Central memory CD8-positive, alpha-beta T cell (primary cell): ENCODE data around the gene PGM1.

ENCODE experiments used
- ATAC-seq: fragments of 150-1000 bp; cut with Tn5 transposase; replicated peaks from 2 replicates; pipeline ENCODE4 v1.10.0; 2022; ENCODE audit warnings: mild to moderate bottlenecking, moderate FRiP score, moderate number of reproducible peaks; ENCODE audit not compliant: poor library complexity, severe bottlenecking; ENCODE audit errors: extremely low read depth
- DNase-seq, 2 donors: peaks; one replicate each; pipeline ENCODE4 v3.0.0; 2021; ENCODE audit warnings: low spot score in 2 of 2
- H3K27ac Mint-ChIP-seq: one replicate; pipeline ENCODE4 v1.8.0; 2022; ENCODE audit warnings: low read depth, mild to moderate bottlenecking, moderate library complexity, mixed read lengths
- H3K27me3 Mint-ChIP-seq: one replicate; pipeline ENCODE4 v1.8.0; 2022; ENCODE audit warnings: mixed read lengths
- H3K36me3 Mint-ChIP-seq: one replicate; pipeline ENCODE4 v1.8.0; 2022; ENCODE audit warnings: mild to moderate bottlenecking, moderate library complexity, mixed read lengths; ENCODE audit not compliant: insufficient read depth
- H3K4me1 Mint-ChIP-seq: one replicate; pipeline ENCODE4 v1.8.0; 2022; ENCODE audit warnings: mixed read lengths
- H3K4me3 Mint-ChIP-seq: one replicate; pipeline ENCODE4 v1.8.0; 2022; ENCODE audit warnings: mild to moderate bottlenecking, moderate library complexity, mixed read lengths
- H3K9me3 Mint-ChIP-seq: one replicate; pipeline ENCODE4 v1.8.0; 2022; ENCODE audit warnings: mixed read lengths

The PGM1 gene

DNA sequence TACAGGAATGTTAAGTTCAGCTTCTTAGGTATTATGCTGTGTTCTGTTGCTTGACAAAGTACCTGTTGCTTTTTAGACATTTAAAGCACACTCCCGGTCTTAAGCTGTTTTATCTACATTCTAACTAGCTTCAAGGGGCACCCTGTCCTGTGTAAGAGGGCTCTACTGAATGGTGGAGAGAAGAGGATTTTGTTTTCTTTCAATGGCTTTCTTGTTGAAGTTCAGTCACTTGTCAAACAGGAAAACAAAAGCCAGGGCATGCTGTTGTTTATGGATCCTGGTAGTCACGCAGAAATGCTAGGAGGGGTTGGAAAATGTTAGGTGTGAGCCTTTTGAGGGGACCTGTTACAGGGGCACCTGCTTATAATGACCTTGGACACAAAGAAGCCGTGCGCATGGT is 30.7 kb downstream of the PGM1 start:
- no peaks in the 10 kb centered on the region for H3K27me3 Mint-ChIP-seq
- no peak overlapping the region for H3K4me3 Mint-ChIP-seq
- no peaks in the 10 kb centered on the region for H3K9me3 Mint-ChIP-seq
- ATAC-seq: no peak
- no peak for DNase-seq
- peaks cover 31% of the 10 kb centered on the region for H3K4me1 Mint-ChIP-seq
- peaks cover 2% of the 10 kb centered on the region for H3K36me3 Mint-ChIP-seq
- H3K27ac Mint-ChIP-seq: no peak overlapping the region

DNA sequence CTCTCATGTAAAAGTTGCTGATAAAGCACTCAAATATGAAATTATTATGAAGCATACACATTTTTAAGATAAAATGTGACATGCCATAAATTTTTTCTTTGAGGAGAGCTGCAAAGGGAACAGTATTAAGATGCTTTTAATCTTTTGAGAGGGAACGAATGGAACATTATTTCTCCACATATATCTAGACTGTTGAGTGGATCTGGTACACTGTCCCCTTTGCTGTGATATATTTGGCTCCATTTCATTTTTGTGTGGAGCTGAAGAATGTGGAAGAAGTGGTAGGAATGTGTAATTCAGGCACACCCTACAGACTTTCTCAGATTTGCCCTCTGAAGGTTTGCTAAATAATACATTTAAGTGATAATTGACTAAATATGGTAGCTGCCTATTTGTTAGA is 31.7 kb downstream of the PGM1 start:
- Mint-ChIP-seq H3K27ac (no peak overlapping the region), H3K4me1 (peaks cover 31% of the 10 kb centered on the region), H3K4me3 (no peak overlapping the region), H3K36me3 (peaks cover 4% of the 10 kb centered on the region), H3K27me3 (no peaks in the 10 kb centered on the region), H3K9me3 (no peaks in the 10 kb centered on the region)
- DNase-seq (no peak), ATAC-seq (no peak)

DNA sequence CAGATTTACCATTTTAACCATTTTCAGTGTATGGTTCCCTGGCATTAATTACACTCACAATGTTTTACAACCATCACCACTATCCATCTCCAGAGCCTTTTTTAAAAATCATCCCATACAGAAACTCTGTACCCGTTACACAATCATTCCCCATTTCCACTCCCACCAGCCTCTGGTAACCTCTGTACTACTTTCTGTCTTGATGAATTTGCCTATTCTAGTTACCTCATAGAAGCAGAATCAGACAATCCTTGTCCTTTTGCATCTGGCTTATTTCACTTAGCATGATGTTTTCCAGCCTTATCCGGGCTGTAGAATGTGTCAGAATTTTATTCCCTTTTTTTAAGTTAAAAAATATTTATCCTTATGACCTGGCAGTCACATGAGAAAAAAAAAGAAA is 33.0 kb downstream of the PGM1 start:
- no peak overlapping the region for H3K4me3 Mint-ChIP-seq
- ATAC-seq: no peak

DNA sequence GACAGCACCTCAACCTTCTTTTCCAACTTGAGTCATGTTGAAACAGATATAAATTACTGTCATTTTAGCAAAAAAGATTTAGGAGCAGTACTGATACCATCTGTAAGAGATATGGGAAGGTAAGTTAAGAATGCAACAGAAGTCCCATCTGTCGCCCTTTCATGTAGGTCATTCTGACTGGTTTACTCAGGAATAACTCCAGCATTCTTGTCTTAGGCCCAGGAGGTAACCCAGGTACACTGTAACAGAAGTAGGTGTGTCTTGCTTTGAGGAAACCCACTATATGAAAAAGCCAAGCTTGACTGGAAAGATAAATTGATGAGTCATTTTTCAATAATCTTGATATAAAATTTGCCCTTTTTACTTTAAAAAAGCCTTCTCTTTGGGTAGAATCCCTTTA is 35.4 kb downstream of the PGM1 start:
- Mint-ChIP-seq H3K36me3 (peaks cover 21% of the 10 kb centered on the region), H3K4me1 (peaks cover 26% of the 10 kb centered on the region), H3K27ac (no peak overlapping the region), H3K27me3 (no peaks in the 10 kb centered on the region), H3K9me3 (no peaks in the 10 kb centered on the region), H3K4me3 (no peak overlapping the region)
- no peak for ATAC-seq
- DNase-seq: no peak

More for the DNA sequence above, 33.0 kb downstream of the PGM1 start:
- H3K9me3 Mint-ChIP-seq: no peaks in the 10 kb centered on the region
- peaks cover 26% of the 10 kb centered on the region for H3K4me1 Mint-ChIP-seq
- H3K27ac Mint-ChIP-seq: no peak overlapping the region
- peaks cover 11% of the 10 kb centered on the region for H3K36me3 Mint-ChIP-seq
- DNase-seq: no peak
- no peaks in the 10 kb centered on the region for H3K27me3 Mint-ChIP-seq

DNA sequence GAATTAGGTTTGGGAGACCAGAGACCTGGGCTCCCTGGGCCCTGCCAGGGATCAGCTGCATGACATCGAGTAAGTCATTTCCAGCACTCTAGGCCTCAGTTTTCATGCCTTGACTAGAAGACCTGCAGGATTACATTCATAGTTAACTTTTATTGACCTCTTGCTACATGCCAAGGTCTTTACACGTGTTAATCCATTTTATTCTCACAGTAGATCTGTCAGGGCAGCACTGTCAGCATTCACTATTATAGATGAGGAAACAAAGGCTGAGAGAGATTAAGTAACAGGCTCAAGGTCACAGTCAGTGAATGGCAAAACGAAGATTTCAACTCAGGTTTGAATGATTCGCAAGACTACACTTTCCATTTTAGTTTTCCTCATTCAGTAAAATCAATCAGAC is 37.0 kb downstream of the PGM1 start:
- Mint-ChIP-seq H3K36me3 (peaks cover 26% of the 10 kb centered on the region), H3K27me3 (no peaks in the 10 kb centered on the region), H3K27ac (no peak overlapping the region), H3K9me3 (no peaks in the 10 kb centered on the region), H3K4me3 (no peak overlapping the region), H3K4me1 (peaks cover 20% of the 10 kb centered on the region)
- DNase-seq (no peak), ATAC-seq (no peak)

DNA sequence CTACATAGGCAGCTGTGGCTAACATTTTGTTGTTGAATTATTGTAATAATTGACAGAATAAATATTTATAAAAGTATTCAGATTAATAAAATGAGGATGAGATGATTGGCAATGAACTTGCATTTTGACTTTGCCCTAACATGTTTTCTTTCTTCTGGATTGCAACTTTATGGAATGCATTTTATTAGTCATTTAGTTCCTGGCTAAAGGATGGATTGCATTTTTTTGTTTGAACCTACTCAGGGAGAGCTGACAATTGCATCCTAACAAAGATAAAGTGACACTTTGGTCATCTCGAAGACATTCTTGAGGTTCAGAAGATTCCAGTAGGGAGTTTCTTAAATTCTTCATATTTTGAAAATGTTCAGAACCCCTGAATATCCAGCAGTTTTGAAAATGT is 37.5 kb downstream of the PGM1 start:
- Mint-ChIP-seq H3K4me3 (no peak overlapping the region), H3K36me3 (peaks cover 28% of the 10 kb centered on the region), H3K4me1 (peaks cover 15% of the 10 kb centered on the region), H3K9me3 (no peaks in the 10 kb centered on the region), H3K27ac (no peak overlapping the region), H3K27me3 (no peaks in the 10 kb centered on the region)
- DNase-seq: no peak
- no peak for ATAC-seq

DNA sequence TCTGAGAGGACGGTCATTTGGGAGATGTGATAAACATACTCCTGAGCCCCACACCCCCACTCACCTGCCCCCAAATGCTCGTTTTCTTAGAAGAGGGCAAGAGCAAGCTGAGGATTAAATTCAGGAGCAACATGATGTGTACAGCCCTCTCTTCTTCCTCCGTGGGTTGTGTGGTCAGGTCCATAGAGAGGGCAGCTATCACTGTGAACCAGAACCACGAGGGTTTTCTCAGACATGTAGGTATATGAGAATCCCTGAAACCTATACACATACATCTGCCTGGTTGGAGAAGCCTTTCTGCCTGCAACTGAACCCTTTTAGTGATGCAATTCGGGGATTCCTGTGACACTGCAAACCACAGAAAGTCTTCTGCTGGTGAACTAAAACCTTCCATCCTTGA is 38.9 kb downstream of the PGM1 start:
- Mint-ChIP-seq H3K4me1 (peaks cover 3% of the 10 kb centered on the region), H3K27ac (no peak overlapping the region), H3K36me3 (peaks cover 32% of the 10 kb centered on the region), H3K9me3 (no peaks in the 10 kb centered on the region), H3K4me3 (no peak overlapping the region), H3K27me3 (no peaks in the 10 kb centered on the region)
- DNase-seq: no peak
- ATAC-seq: no peak

DNA sequence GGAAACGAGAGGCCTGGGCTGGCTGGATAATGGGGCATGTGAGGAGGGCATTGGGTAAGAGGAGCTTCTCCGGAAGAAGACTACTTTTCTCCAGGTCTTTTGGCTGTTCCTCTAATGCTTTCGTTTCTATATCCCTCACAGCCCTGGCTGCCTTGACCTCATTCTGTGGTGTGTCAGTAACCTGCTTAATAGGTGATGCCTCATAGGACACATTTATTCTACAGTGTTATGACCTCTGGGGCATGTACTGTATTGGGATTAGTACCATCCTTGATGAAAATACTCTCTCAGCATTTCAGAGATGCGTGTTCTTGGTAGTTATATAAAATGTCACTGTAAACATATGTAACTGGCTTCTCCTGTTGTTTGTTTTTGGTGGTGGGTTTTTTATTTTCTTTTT is 40.1 kb downstream of the PGM1 start:
- Mint-ChIP-seq H3K27ac (no peak overlapping the region), H3K9me3 (no peaks in the 10 kb centered on the region), H3K4me1 (no peaks in the 10 kb centered on the region), H3K4me3 (no peak overlapping the region), H3K27me3 (no peaks in the 10 kb centered on the region), H3K36me3 (peaks cover 37% of the 10 kb centered on the region)
- no peak for ATAC-seq
- DNase-seq: no peak

DNA sequence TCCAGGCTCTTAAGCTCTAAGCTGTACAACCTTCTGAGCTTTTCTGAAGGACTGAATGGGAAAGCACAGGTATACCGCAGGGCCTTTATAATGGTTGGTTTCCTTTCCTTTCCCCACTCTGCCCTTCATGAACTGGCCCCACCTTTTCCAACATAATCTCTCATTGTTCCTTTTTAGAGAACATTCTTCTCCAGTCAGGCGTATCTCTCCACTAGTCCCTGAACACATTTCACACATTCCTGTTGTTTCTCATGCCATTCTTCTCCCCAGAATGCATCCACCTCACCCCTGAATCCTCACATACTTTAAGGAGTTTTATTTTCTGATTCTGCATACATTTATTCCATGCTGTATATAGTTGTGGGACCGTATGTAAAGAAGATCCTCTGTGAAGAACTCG is 41.3 kb downstream of the PGM1 start:
- H3K9me3 Mint-ChIP-seq: no peaks in the 10 kb centered on the region
- no peak for ATAC-seq
- no peaks in the 10 kb centered on the region for H3K27me3 Mint-ChIP-seq
- H3K27ac Mint-ChIP-seq: no peak overlapping the region
- DNase-seq: no peak
- peaks cover 39% of the 10 kb centered on the region for H3K36me3 Mint-ChIP-seq
- H3K4me3 Mint-ChIP-seq: no peak overlapping the region
- H3K4me1 Mint-ChIP-seq: no peaks in the 10 kb centered on the region

DNA sequence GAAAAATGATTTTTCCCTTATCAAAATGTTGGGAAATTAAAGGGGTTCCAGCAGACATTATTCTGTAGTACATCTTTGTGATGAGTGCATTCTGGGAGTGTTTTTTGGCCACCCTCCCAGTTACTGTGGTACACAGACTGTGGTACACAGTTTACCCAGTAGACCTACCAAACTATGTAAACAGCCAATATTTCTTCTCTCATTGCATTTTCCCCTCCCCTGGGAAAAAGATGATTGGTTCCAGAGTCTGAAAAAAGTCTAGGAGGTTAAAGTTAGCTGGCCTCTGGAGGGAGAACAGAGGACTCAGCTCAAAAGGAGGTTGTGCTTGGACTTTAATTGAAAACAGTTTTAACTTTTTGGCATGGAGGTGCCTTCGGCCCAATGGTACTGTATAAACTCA is 42.5 kb downstream of the PGM1 start:
- no peaks in the 10 kb centered on the region for H3K27me3 Mint-ChIP-seq
- DNase-seq (no peak), ATAC-seq (no peak)
- H3K36me3 Mint-ChIP-seq: peaks cover 38% of the 10 kb centered on the region
- H3K4me1 Mint-ChIP-seq: no peaks in the 10 kb centered on the region
- H3K4me3 Mint-ChIP-seq: no peak overlapping the region
- no peak overlapping the region for H3K27ac Mint-ChIP-seq
- H3K9me3 Mint-ChIP-seq: no peaks in the 10 kb centered on the region

DNA sequence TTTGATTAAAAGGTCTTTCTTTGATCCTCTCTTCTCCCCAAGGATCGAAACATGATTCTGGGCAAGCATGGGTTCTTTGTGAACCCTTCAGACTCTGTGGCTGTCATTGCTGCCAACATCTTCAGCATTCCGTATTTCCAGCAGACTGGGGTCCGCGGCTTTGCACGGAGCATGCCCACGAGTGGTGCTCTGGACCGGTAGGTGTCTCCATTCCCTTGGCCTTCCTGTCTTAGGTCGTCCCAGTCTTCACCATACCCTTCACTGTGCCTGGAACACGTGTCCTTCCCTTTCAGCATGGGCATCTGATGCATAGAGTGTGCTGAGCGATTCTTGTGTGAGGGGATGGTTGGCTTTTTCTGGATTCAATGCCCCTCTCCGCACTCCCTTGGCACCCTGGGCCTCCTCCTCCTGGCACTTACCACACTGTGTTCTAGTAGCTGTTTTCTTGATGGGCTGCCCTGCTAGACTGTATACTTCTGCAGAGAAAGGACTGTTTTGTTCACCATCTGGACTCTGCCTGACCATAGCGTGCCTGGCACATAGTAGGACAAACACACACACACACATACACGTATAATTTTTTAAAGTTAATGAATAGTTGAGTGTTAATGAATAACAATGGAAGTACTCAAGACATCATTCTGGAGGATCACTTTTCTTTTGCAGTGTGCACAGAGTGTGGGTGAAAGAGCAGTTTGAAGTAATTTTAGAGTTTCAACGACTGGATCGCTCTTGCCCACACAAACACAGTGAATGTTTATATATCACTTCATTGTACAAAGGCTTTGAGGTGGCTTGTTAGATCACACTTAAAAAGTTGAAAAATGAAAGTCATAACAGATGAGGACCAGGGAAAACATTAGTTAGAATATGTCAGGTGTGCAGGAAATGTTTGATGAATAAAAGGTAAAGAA is 43.2 kb downstream of the PGM1 start:
- no peak overlapping the region for H3K27ac Mint-ChIP-seq
- H3K9me3 Mint-ChIP-seq: no peaks in the 10 kb centered on the region
- DNase-seq (no peak), ATAC-seq (no peak)
- H3K36me3 Mint-ChIP-seq: peaks cover 35% of the 10 kb centered on the region
- no peaks in the 10 kb centered on the region for H3K4me1 Mint-ChIP-seq
- no peak overlapping the region for H3K4me3 Mint-ChIP-seq
- no peaks in the 10 kb centered on the region for H3K27me3 Mint-ChIP-seq

DNA sequence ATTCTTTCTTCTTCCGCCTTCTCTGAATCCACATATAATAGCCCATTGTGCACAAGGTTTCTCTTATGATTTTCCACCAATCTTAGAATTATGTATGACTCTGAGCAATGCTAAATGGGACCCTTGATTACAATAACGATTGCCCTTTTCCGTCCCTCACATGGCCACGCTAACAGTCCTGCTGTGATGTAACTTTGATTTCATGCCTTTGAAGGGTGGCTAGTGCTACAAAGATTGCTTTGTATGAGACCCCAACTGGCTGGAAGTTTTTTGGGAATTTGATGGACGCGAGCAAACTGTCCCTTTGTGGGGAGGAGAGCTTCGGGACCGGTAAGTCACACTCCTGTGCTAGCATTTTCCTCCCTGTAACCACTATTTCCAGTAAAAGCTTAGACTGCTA is 45.3 kb downstream of the PGM1 start:
- ATAC-seq (no peak), DNase-seq (no peak)
- no peaks in the 10 kb centered on the region for H3K27me3 Mint-ChIP-seq
- H3K36me3 Mint-ChIP-seq: peaks cover 29% of the 10 kb centered on the region
- no peaks in the 10 kb centered on the region for H3K9me3 Mint-ChIP-seq
- no peak overlapping the region for H3K4me3 Mint-ChIP-seq
- H3K4me1 Mint-ChIP-seq: no peaks in the 10 kb centered on the region
- no peak overlapping the region for H3K27ac Mint-ChIP-seq

DNA sequence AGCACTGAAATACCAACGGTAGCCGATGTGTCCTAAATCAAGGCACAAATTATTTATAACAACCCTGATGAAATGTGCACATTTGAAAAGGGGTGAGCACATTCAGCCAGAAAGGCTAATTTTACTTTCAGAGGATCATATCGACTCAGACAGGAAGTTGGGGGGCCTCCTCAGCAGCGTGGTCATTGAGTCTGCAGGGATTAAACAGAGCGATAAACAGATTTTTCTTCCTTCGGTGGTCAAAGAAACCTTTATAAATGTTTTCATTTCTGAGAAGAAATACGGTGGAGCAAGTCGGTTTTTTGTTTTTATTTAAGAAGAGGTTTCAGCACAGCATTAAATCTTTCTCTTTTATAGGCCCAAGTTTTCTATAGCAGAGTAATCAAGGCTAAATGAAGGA is 45.7 kb downstream of the PGM1 start:
- no peak for DNase-seq
- no peaks in the 10 kb centered on the region for H3K9me3 Mint-ChIP-seq
- no peak overlapping the region for H3K27ac Mint-ChIP-seq
- H3K4me3 Mint-ChIP-seq: no peak overlapping the region
- no peaks in the 10 kb centered on the region for H3K27me3 Mint-ChIP-seq
- ATAC-seq: no peak
- H3K36me3 Mint-ChIP-seq: peaks cover 25% of the 10 kb centered on the region
- no peaks in the 10 kb centered on the region for H3K4me1 Mint-ChIP-seq
